ENCODE results near the gene ADM. TPM values are rescaled to one million over a fixed set of nuclear protein-coding genes. Genes with fewer than 3 reads are reported as not detected.

Gene ADM
- 12.6 TPM for polyA plus RNA-seq (2013, experiment 1 of 2)
- polyA plus RNA-seq (2013, experiment 2 of 2): 15.2 TPM

- Histone ChIP-seq H3K56ac (ENCODE audit: low read length) (peak within 1 kb of the TSS; percentile 92), H4K8ac (ENCODE audit: low read depth, low read length) (no peak within 1 kb of the TSS), H3K27ac (ENCODE audit: low read depth, low read length) (peak within 1 kb of the TSS; percentile 66), H3K79me1 (ENCODE audit: low read length) (no peaks in the 10 kb centered on the region), H2BK120ac (ENCODE audit: low read depth, low read length) (no peak within 1 kb of the TSS), H3K4ac (ENCODE audit: low read depth, low read length) (peak within 1 kb of the TSS; percentile 61), H3K18ac (ENCODE audit: low read length) (peak within 1 kb of the TSS; percentile 82), H2BK15ac (replicated peaks; ENCODE audit: low read depth) (no peak within 1 kb of the TSS), H3K4me2 (ENCODE audit: low read length) (peak within 1 kb of the TSS; percentile 91), H3K27me3 (ENCODE audit: insufficient read depth, low read length, poor library complexity) (no peaks in the 10 kb centered on the region), H4K5ac (ENCODE audit: low read length) (no peak within 1 kb of the TSS), H3K4me1 (ENCODE audit: control insufficient read depth, low read depth, low read length) (peaks cover 12% of the 10 kb centered on the region), H3K79me2 (ENCODE audit: control insufficient read depth, insufficient read depth, low read length) (peaks cover 21% of the 10 kb centered on the region), H3K23ac (ENCODE audit: low read length) (peak within 1 kb of the TSS; percentile 7), H2BK5ac (ENCODE audit: low read length) (peak within 1 kb of the TSS; percentile 68), H3K4me3 (ENCODE audit: low read length) (peak within 1 kb of the TSS; percentile 41), H3K36me3 (ENCODE audit: control insufficient read depth, insufficient read depth, low read length) (no peaks in the 10 kb centered on the region), H2AK5ac (ENCODE audit: low read length) (no peak within 1 kb of the TSS), H3K9ac (ENCODE audit: low read length) (peak within 1 kb of the TSS; percentile 81)
- no CpG with 5 or more reads among the region's 48 CpGs for WGBS (ENCODE audit: extremely low coverage, insufficient coverage, low lambda C conversion rate)
- peak; percentile 98 for DNase-seq
Measured at GRCh38 chr11:10304495-10305261, at the start of gene ADM. Gene ADM, plus strand, starts transcription at chr11:10305073. Its CDS starts 628 bp downstream, at chr11:10305701.

- no peak overlapping the region for H2AK5ac ChIP-seq (ENCODE audit: low read length)
- H2BK120ac ChIP-seq (ENCODE audit: low read depth, low read length): no peak overlapping the region
- H3K56ac ChIP-seq (ENCODE audit: low read length): no peak overlapping the region
- H3K4ac ChIP-seq (ENCODE audit: low read depth, low read length): no peak overlapping the region
- no peak overlapping the region for H3K4me3 ChIP-seq (ENCODE audit: low read length)
- no CpG with 5 or more reads among the region's 3 CpGs for WGBS (ENCODE audit: extremely low coverage, insufficient coverage, low lambda C conversion rate)
- H2BK5ac ChIP-seq (ENCODE audit: low read length): no peak overlapping the region
- no peak overlapping the region for H4K8ac ChIP-seq (ENCODE audit: low read depth, low read length)
- H3K9ac ChIP-seq (ENCODE audit: low read length): no peak overlapping the region
- H3K27me3 ChIP-seq (ENCODE audit: insufficient read depth, low read length, poor library complexity): no peaks in the 10 kb centered on the region
- no peak overlapping the region for H3K23ac ChIP-seq (ENCODE audit: low read length)
- no peak overlapping the region for H3K4me2 ChIP-seq (ENCODE audit: low read length)
- H2BK15ac ChIP-seq (replicated peaks; ENCODE audit: low read depth): no peak overlapping the region
- no peaks in the 10 kb centered on the region for H3K4me1 ChIP-seq (ENCODE audit: control insufficient read depth, low read depth, low read length)
- no peak overlapping the region for H4K5ac ChIP-seq (ENCODE audit: low read length)
- no peak for DNase-seq
- no peaks in the 10 kb centered on the region for H3K36me3 ChIP-seq (ENCODE audit: control insufficient read depth, insufficient read depth, low read length)
- H3K79me2 ChIP-seq (ENCODE audit: control insufficient read depth, insufficient read depth, low read length): peaks cover 3% of the 10 kb centered on the region
- peaks cover 3% of the 10 kb centered on the region for H3K79me1 ChIP-seq (ENCODE audit: low read length)
- H3K27ac ChIP-seq (ENCODE audit: low read depth, low read length): no peak overlapping the region
- no peak overlapping the region for H3K18ac ChIP-seq (ENCODE audit: low read length)
Measured at GRCh38 chr11:10255388-10256125, 49.3 kb upstream of the ADM start.

- peaks cover 3% of the 10 kb centered on the region for H3K79me2 ChIP-seq (ENCODE audit: control insufficient read depth, insufficient read depth, low read length)
- no peak overlapping the region for H3K4me2 ChIP-seq (ENCODE audit: low read length)
- no peaks in the 10 kb centered on the region for H3K27me3 ChIP-seq (ENCODE audit: insufficient read depth, low read length, poor library complexity)
- WGBS (ENCODE audit: extremely low coverage, insufficient coverage, low lambda C conversion rate): no CpG with 5 or more reads among the region's 4 CpGs
- H3K36me3 ChIP-seq (ENCODE audit: control insufficient read depth, insufficient read depth, low read length): no peaks in the 10 kb centered on the region
- H3K27ac ChIP-seq (ENCODE audit: low read depth, low read length): no peak overlapping the region
- no peak overlapping the region for H4K8ac ChIP-seq (ENCODE audit: low read depth, low read length)
- no peak overlapping the region for H2BK120ac ChIP-seq (ENCODE audit: low read depth, low read length)
- H3K9ac ChIP-seq (ENCODE audit: low read length): no peak overlapping the region
- peak overlapping the region; percentile 49 for H3K56ac ChIP-seq (ENCODE audit: low read length)
- no peaks in the 10 kb centered on the region for H3K4me1 ChIP-seq (ENCODE audit: control insufficient read depth, low read depth, low read length)
- no peak overlapping the region for H3K18ac ChIP-seq (ENCODE audit: low read length)
- no peak overlapping the region for H4K5ac ChIP-seq (ENCODE audit: low read length)
- peaks cover 3% of the 10 kb centered on the region for H3K79me1 ChIP-seq (ENCODE audit: low read length)
- DNase-seq: peak; percentile 35
- no peak overlapping the region for H3K23ac ChIP-seq (ENCODE audit: low read length)
- no peak overlapping the region for H3K4me3 ChIP-seq (ENCODE audit: low read length)
- H2BK5ac ChIP-seq (ENCODE audit: low read length): no peak overlapping the region
- no peak overlapping the region for H2AK5ac ChIP-seq (ENCODE audit: low read length)
- H2BK15ac ChIP-seq (replicated peaks; ENCODE audit: low read depth): no peak overlapping the region
- no peak overlapping the region for H3K4ac ChIP-seq (ENCODE audit: low read depth, low read length)
Measured at GRCh38 chr11:10257478-10257877, 47.4 kb upstream of the ADM start.

- Histone ChIP-seq H3K79me1 (ENCODE audit: low read length) (peaks cover 5% of the 10 kb centered on the region), H3K18ac (ENCODE audit: low read length) (no peak overlapping the region), H3K79me2 (ENCODE audit: control insufficient read depth, insufficient read depth, low read length) (no peaks in the 10 kb centered on the region), H3K4me1 (ENCODE audit: control insufficient read depth, low read depth, low read length) (no peaks in the 10 kb centered on the region), H3K56ac (ENCODE audit: low read length) (no peak overlapping the region), H2BK15ac (replicated peaks; ENCODE audit: low read depth) (no peak overlapping the region), H3K27ac (ENCODE audit: low read depth, low read length) (no peak overlapping the region), H3K4me2 (ENCODE audit: low read length) (no peak overlapping the region), H2BK5ac (ENCODE audit: low read length) (no peak overlapping the region), H3K4me3 (ENCODE audit: low read length) (no peak overlapping the region), H3K36me3 (ENCODE audit: control insufficient read depth, insufficient read depth, low read length) (no peaks in the 10 kb centered on the region), H3K4ac (ENCODE audit: low read depth, low read length) (no peak overlapping the region), H3K27me3 (ENCODE audit: insufficient read depth, low read length, poor library complexity) (no peaks in the 10 kb centered on the region), H3K9ac (ENCODE audit: low read length) (no peak overlapping the region), H4K8ac (ENCODE audit: low read depth, low read length) (no peak overlapping the region), H2AK5ac (ENCODE audit: low read length) (no peak overlapping the region), H2BK120ac (ENCODE audit: low read depth, low read length) (no peak overlapping the region), H4K5ac (ENCODE audit: low read length) (no peak overlapping the region), H3K23ac (ENCODE audit: low read length) (no peak overlapping the region)
- no peak for DNase-seq
Measured at GRCh38 chr11:10261821-10262220, 43.1 kb upstream of the ADM start.

- peaks cover 4% of the 10 kb centered on the region for H3K79me1 ChIP-seq (ENCODE audit: low read length)
- H4K5ac ChIP-seq (ENCODE audit: low read length): no peak overlapping the region
- no peaks in the 10 kb centered on the region for H3K27me3 ChIP-seq (ENCODE audit: insufficient read depth, low read length, poor library complexity)
- no peak overlapping the region for H3K27ac ChIP-seq (ENCODE audit: low read depth, low read length)
- no peak overlapping the region for H2BK5ac ChIP-seq (ENCODE audit: low read length)
- H2BK15ac ChIP-seq (replicated peaks; ENCODE audit: low read depth): no peak overlapping the region
- no peak overlapping the region for H2AK5ac ChIP-seq (ENCODE audit: low read length)
- no peak overlapping the region for H3K4me3 ChIP-seq (ENCODE audit: low read length)
- no peaks in the 10 kb centered on the region for H3K36me3 ChIP-seq (ENCODE audit: control insufficient read depth, insufficient read depth, low read length)
- peak; percentile 68 for DNase-seq
- no peak overlapping the region for H2BK120ac ChIP-seq (ENCODE audit: low read depth, low read length)
- H3K56ac ChIP-seq (ENCODE audit: low read length): no peak overlapping the region
- no peak overlapping the region for H3K9ac ChIP-seq (ENCODE audit: low read length)
- no peak overlapping the region for H3K23ac ChIP-seq (ENCODE audit: low read length)
- no peak overlapping the region for H3K4ac ChIP-seq (ENCODE audit: low read depth, low read length)
- no peak overlapping the region for H4K8ac ChIP-seq (ENCODE audit: low read depth, low read length)
- no peaks in the 10 kb centered on the region for H3K79me2 ChIP-seq (ENCODE audit: control insufficient read depth, insufficient read depth, low read length)
- H3K4me1 ChIP-seq (ENCODE audit: control insufficient read depth, low read depth, low read length): no peaks in the 10 kb centered on the region
- H3K4me2 ChIP-seq (ENCODE audit: low read length): no peak overlapping the region
- H3K18ac ChIP-seq (ENCODE audit: low read length): no peak overlapping the region
Measured at GRCh38 chr11:10263929-10264328, 40.9 kb upstream of the ADM start.
